Sciatic nerve (tissue), 2 donors: Measurements from ENCODE around the gene ASIC1. TPM values are rescaled to one million over a fixed set of nuclear protein-coding genes. Genes with fewer than 3 reads are reported as not detected.
"Not testable (repeated sequence)": the region's sequence is repeated elsewhere in the genome, so short reads cannot be mapped to it uniquely, and the experiment has no call there.

Source experiments
- ATAC-seq: fragments of 200-7000 bp; cut with Tn5 transposase; one replicate; pipeline ENCODE4 v1.9.1; 2020; ENCODE audit warnings: mild to moderate bottlenecking, moderate library complexity
- DNase-seq: peaks from one replicate; pipeline ENCODE4 v3.0.0-alpha.2; 2020; ENCODE audit warnings: low spot score
- intact Hi-C: fragments of 100-400 bp; cut with DNase I; formaldehyde crosslinking; loops from one replicate; pipeline ENCODE4 v1.14.2; 2022
- total RNA-seq: library from RNA; stranded (reverse); fragmentation: NEBNext Ultra II Directional; extraction: Animal tissue kit (Norgen Biotek cat#: 25700); gene quantifications from one replicate; pipeline ENCODE4 v1.2.1, GENCODE V29; 2021
- donor health status: DM: no; HTN: no; CAD: no.
- donor health status: DM: no; HTN: no; CAD: no.

Gene ASIC1
- total RNA-seq, 1 donor from 2014 or later, result 5.5 TPM

- intact Hi-C loops, result loop anchor here (5.0 to 10.0 kb wide), 2 partner anchors 100 to 103 kb away; partner anchors contain the start of gene AQP6
- peak; percentile 88 for ATAC-seq
- peak; percentile 92 for DNase-seq
Observed at GRCh38 chr12:50074936-50075807, 17.8 kb downstream of the ASIC1 start.

GRCh38 chr12:50075808-50076170 lies 18.4 kb downstream of the ASIC1 start:
- ATAC-seq (no peak), DNase-seq (no peak)
- intact Hi-C loops, result loop anchor here (10.0 kb wide), 1 partner anchor 99 kb away; no protein-coding TSS in a partner anchor

GRCh38 chr12:50077099-50077498 lies 19.7 kb downstream of the ASIC1 start:
- intact Hi-C loops, result loop anchor here (10.0 kb wide), 1 partner anchor 98 kb away; no protein-coding TSS in a partner anchor
- no peak for ATAC-seq
- DNase-seq, result no peak

- DNase-seq (no peak), ATAC-seq (no peak)
- intact Hi-C loops, result loop anchor here (10.0 kb wide), 1 partner anchor 97 kb away; no protein-coding TSS in a partner anchor
Observed at GRCh38 chr12:50078281-50078680, 20.9 kb downstream of the ASIC1 start.

GRCh38 chr12:50079771-50080170 lies 22.4 kb downstream of the ASIC1 start:
- no peak for DNase-seq
- intact Hi-C loops, result loop anchor here (10.0 kb wide), 1 partner anchor 95 kb away; no protein-coding TSS in a partner anchor
- ATAC-seq, result no peak

GRCh38 chr12:50081096-50081808 lies 23.9 kb downstream of the ASIC1 start:
- intact Hi-C loops, result no loop called here
- DNase-seq (no peak), ATAC-seq (peak; percentile 42)

- intact Hi-C loops, result no loop called here
- ATAC-seq (no peak), DNase-seq (no peak)
Observed at GRCh38 chr12:50082644-50083043, 25.2 kb downstream of the ASIC1 start.

- no peak for DNase-seq
- intact Hi-C loops, result no loop called here
- no peak for ATAC-seq
Observed at GRCh38 chr12:50083301-50083700, 25.9 kb downstream of the ASIC1 start.

- DNase-seq, intact Hi-C loops: not testable (repeated sequence)
- peak; percentile 1 for ATAC-seq
Observed at GRCh38 chr12:50084409-50084774, 27.0 kb downstream of the ASIC1 start.

- peak; percentile 94 for DNase-seq
- ATAC-seq, result peak; percentile 93
- intact Hi-C loops, result no loop called here
Observed at GRCh38 chr12:50084775-50085614, 27.6 kb downstream of the ASIC1 start, which contains the start of gene SMARCD1. TSS of gene SMARCD1 (plus strand) at chr12:50085342. CDS start at chr12:50085370, 28 bp downstream.

- no peak for ATAC-seq
- intact Hi-C loops, result no loop called here
- no peak for DNase-seq
Observed at GRCh38 chr12:50085615-50086072, 28.2 kb downstream of the ASIC1 start.

GRCh38 chr12:50086148-50086547 lies 28.8 kb downstream of the ASIC1 start:
- DNase-seq (no peak), ATAC-seq (no peak)
- intact Hi-C loops, result no loop called here

- intact Hi-C loops, result no loop called here
- DNase-seq (no peak), ATAC-seq (no peak)
Observed at GRCh38 chr12:50087151-50087550, 29.8 kb downstream of the ASIC1 start.

- DNase-seq (no peak), ATAC-seq (peak; percentile 4)
- intact Hi-C loops, result no loop called here
Observed at GRCh38 chr12:50087995-50088394, 30.6 kb downstream of the ASIC1 start.

- peak; percentile 22 for ATAC-seq
- DNase-seq, result no peak
- intact Hi-C loops, result no loop called here
Observed at GRCh38 chr12:50088577-50089335, 31.4 kb downstream of the ASIC1 start.

GRCh38 chr12:50089730-50090129 lies 32.3 kb downstream of the ASIC1 start:
- intact Hi-C loops, result no loop called here
- DNase-seq (no peak), ATAC-seq (no peak)

- DNase-seq (no peak), ATAC-seq (no peak)
- intact Hi-C loops, result no loop called here
Observed at GRCh38 chr12:50090391-50090790, 33.0 kb downstream of the ASIC1 start.

GRCh38 chr12:50097952-50098351 lies 40.6 kb downstream of the ASIC1 start:
- no peak for DNase-seq
- intact Hi-C loops, result no loop called here
- ATAC-seq, result no peak
